HepG2 (cell line): ENCODE measurements around the gene ENO3. TPM values are rescaled to one million over a fixed set of nuclear protein-coding genes. Genes with fewer than 3 reads are reported as not detected.

ENCODE experiments used
- AGO2 ChIP-seq: fragments of 200-400 bp; formaldehyde crosslinking; optimal IDR thresholded peaks from 2 replicates; pipeline ENCODE3; 2017; ENCODE audit warnings: mild to moderate bottlenecking, low read depth, low read length, moderate library complexity
- ARNT2 ChIP-seq: sonication (generic); formaldehyde crosslinking; IDR thresholded peaks from 2 replicates; pipeline ENCODE4 v1.8.0; 2022; ENCODE audit warnings: mild to moderate bottlenecking, low read depth, missing genetic modification reagents, moderate library complexity
- GATA4 ChIP-seq: sonication (generic); IDR thresholded peaks from 2 replicates; pipeline ENCODE4 v1.6.1; 2016; ENCODE audit warnings: antibody characterized with exemption, low read depth, borderline replicate concordance
- GTF3A ChIP-seq: sonication (generic); formaldehyde crosslinking; conservative IDR thresholded peaks from 2 replicates; pipeline ENCODE4 v1.4.0; 2020; ENCODE audit warnings: mild to moderate bottlenecking, missing genetic modification reagents
- KDM6A ChIP-seq: IDR thresholded peaks from 2 replicates; pipeline ENCODE4 v1.6.1; 2016; ENCODE audit warnings: low read depth
- LCORL ChIP-seq, 2 experiments: fragments of 450-650 bp in 1 of 2; sonication (generic) in 1 of 2; formaldehyde crosslinking in 1 of 2; IDR thresholded peaks; 2 replicates each; pipeline versions ENCODE4 v1.5.0 to v1.6.1; 2017 to 2020; ENCODE audit warnings: antibody characterized with exemption in 1 of 2, missing genetic modification reagents in 1 of 2
- MTA1 ChIP-seq: sonication (generic); formaldehyde crosslinking; IDR thresholded peaks from 2 replicates; pipeline ENCODE4 v1.4.0; 2020; ENCODE audit warnings: missing genetic modification reagents, mild to moderate bottlenecking, borderline replicate concordance
- NFATC3 ChIP-seq: sonication (generic); formaldehyde crosslinking; IDR thresholded peaks from 2 replicates; pipeline ENCODE4 v1.5.1; 2020; ENCODE audit warnings: mild to moderate bottlenecking, missing genetic modification reagents
- NFE2 ChIP-seq: sonication (generic); formaldehyde crosslinking; IDR thresholded peaks from 2 replicates; pipeline ENCODE4 v1.4.0; 2020; ENCODE audit warnings: missing genetic modification reagents
- RBFOX2 ChIP-seq: fragments of 200-400 bp; formaldehyde crosslinking; IDR thresholded peaks from 2 replicates; pipeline ENCODE4 v1.6.1; 2017; ENCODE audit warnings: low read depth, mild to moderate bottlenecking, low read length
- SNAI1 ChIP-seq: sonication (generic); formaldehyde crosslinking; IDR thresholded peaks from 2 replicates; pipeline ENCODE4 v1.5.0; 2020; ENCODE audit warnings: mild to moderate bottlenecking, missing genetic modification reagents, borderline replicate concordance
- TBX2 ChIP-seq: sonication (generic); formaldehyde crosslinking; IDR thresholded peaks from 2 replicates; pipeline ENCODE4 v1.5.0; 2020; ENCODE audit warnings: missing genetic modification reagents, mild to moderate bottlenecking, borderline replicate concordance
- ZBTB7B ChIP-seq: sonication (generic); formaldehyde crosslinking; IDR thresholded peaks from 2 replicates; pipeline ENCODE4 v1.4.0; 2020; ENCODE audit warnings: missing genetic modification reagents
- ZMYM3 ChIP-seq: sonication (generic); formaldehyde crosslinking; IDR thresholded peaks from 2 replicates; pipeline ENCODE4 v1.5.1; 2020; ENCODE audit warnings: mild to moderate bottlenecking, missing genetic modification reagents
- ZNF317 ChIP-seq: sonication (generic); formaldehyde crosslinking; IDR thresholded peaks from 2 replicates; pipeline ENCODE4 v1.5.0; 2020; ENCODE audit warnings: mild to moderate bottlenecking, missing genetic modification reagents
- ZNF326 ChIP-seq: sonication (generic); formaldehyde crosslinking; IDR thresholded peaks from 2 replicates; pipeline ENCODE4 v1.4.0; 2020; ENCODE audit warnings: missing genetic modification reagents, borderline replicate concordance
- ZNF577 ChIP-seq: sonication (generic); formaldehyde crosslinking; IDR thresholded peaks from 2 replicates; pipeline ENCODE4 v1.4.0; 2020; ENCODE audit warnings: mild to moderate bottlenecking, low read depth, missing genetic modification reagents, borderline replicate concordance
- ZNF660 ChIP-seq: sonication (generic); formaldehyde crosslinking; IDR thresholded peaks from 2 replicates; pipeline ENCODE4 v1.5.1; 2020; ENCODE audit warnings: mild to moderate bottlenecking, low read depth, missing genetic modification reagents, borderline replicate concordance
- polyA plus RNA-seq, 8 experiments: library from polyadenylated mRNA; depleted of rRNA in 3 of 8; stranded (reverse) in 7 of 8; unstranded in 1 of 8; fragments of >200 nt; fragmentation: Illumina TruSeq in 4 of 8; extraction: Trizol in 4 of 8; gene quantifications; 2 replicates each; pipeline versions ENCODE4 v1.2.1 to v1.2.3, GENCODE V29; 2011 to 2016; ENCODE audit warnings: low read depth in 4 of 8, missing spikeins in 1 of 8, mixed read lengths in 1 of 8; ENCODE audit not compliant: insufficient read depth in 1 of 8
- total RNA-seq, 5 experiments: library from RNA; depleted of rRNA; stranded (reverse); fragments of >200 nt; fragmentation: Illumina TruSeq; extraction: Trizol; gene quantifications; 2 replicates each; pipeline ENCODE4 v1.2.3, GENCODE V29; 2016; ENCODE audit warnings: low read depth in 1 of 5
- TF ChIP-seq, protein P1 (sequence below): sonication (generic); formaldehyde crosslinking; IDR thresholded peaks from 2 replicates; pipeline ENCODE4 v1.5.0; 2020; ENCODE audit warnings: missing genetic modification reagents
- TF ChIP-seq, protein P2 (sequence below): sonication (generic); formaldehyde crosslinking; IDR thresholded peaks from 2 replicates; pipeline ENCODE4; 2020; ENCODE audit warnings: missing genetic modification reagents, mild to moderate bottlenecking, borderline replicate concordance
- TF ChIP-seq, protein P3 (sequence below): sonication (generic); formaldehyde crosslinking; IDR thresholded peaks from 2 replicates; pipeline ENCODE4 v1.5.1; 2020; ENCODE audit warnings: missing genetic modification reagents, mild to moderate bottlenecking, borderline replicate concordance
- TF ChIP-seq, protein P4 (sequence below): sonication (generic); formaldehyde crosslinking; IDR thresholded peaks from 2 replicates; pipeline ENCODE4 v1.4.0; 2020; ENCODE audit warnings: missing genetic modification reagents

The ENO3 gene
- total and polyA plus RNA-seq, 2 of the 13 experiments (the other 11 are each of a cell fraction or from before 2014, with no cell fraction given): 59.8 to 69.8 TPM

DNA sequence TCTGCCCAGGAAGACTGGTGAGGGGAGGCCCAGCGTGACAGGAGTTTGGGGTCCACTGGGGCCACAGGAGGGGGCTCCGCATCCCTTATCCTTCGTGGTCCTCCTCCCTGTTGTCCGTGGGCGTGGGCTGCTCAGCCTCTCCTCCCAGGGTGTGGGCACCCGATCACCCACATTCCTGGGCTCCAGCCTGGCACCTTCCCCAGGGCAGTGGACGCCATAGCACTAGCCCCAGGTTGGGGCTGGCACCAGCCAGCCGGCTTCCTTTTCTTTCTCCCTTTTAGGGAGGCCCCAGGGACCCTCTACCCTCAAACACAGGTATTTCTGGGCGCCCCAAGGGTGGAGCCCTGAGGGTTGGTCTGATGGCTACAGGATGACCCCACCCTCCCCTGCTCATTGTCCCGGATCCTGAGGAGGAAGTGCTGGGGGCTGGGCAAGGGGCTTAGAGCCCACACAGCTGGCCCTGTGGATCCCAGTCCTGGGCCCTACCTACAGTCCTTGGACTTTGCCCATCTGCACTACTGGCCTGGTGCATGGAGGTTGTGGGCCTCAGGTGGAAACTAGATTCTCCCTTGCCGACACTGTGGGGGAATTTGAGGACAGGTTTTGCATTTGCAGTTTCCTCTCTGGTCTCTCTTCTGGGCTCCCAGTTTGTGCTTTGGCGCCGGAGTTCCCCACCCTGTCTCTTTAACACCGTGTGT, 48.0 kb downstream of the ENO3 start (continued):
- peak; percentile 92 for TF ChIP-seq ZBTB7B (CRISPR knock-in tag)
- TF ChIP-seq LCORL (IDR thresholded peaks at IDR 0.05): no peak
- peak; percentile 86; the same call in 1 of the 2 replicates for TF ChIP-seq LCORL (CRISPR knock-in tag; IDR thresholded peaks at IDR 0.05)
- TF ChIP-seq, protein P1, sequence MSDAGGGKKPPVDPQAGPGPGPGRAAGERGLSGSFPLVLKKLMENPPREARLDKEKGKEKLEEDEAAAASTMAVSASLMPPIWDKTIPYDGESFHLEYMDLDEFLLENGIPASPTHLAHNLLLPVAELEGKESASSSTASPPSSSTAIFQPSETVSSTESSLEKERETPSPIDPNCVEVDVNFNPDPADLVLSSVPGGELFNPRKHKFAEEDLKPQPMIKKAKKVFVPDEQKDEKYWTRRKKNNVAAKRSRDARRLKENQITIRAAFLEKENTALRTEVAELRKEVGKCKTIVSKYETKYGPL (CRISPR knock-in tag): no peak
- TF ChIP-seq GTF3A: no peak
- TF ChIP-seq MTA1 (CRISPR knock-in tag): peak; percentile 82
- TF ChIP-seq KDM6A: peak; percentile 90
- TF ChIP-seq NFATC3: no peak
- TF ChIP-seq NFE2 (CRISPR knock-in tag): no peak
- TF ChIP-seq, protein P2, sequence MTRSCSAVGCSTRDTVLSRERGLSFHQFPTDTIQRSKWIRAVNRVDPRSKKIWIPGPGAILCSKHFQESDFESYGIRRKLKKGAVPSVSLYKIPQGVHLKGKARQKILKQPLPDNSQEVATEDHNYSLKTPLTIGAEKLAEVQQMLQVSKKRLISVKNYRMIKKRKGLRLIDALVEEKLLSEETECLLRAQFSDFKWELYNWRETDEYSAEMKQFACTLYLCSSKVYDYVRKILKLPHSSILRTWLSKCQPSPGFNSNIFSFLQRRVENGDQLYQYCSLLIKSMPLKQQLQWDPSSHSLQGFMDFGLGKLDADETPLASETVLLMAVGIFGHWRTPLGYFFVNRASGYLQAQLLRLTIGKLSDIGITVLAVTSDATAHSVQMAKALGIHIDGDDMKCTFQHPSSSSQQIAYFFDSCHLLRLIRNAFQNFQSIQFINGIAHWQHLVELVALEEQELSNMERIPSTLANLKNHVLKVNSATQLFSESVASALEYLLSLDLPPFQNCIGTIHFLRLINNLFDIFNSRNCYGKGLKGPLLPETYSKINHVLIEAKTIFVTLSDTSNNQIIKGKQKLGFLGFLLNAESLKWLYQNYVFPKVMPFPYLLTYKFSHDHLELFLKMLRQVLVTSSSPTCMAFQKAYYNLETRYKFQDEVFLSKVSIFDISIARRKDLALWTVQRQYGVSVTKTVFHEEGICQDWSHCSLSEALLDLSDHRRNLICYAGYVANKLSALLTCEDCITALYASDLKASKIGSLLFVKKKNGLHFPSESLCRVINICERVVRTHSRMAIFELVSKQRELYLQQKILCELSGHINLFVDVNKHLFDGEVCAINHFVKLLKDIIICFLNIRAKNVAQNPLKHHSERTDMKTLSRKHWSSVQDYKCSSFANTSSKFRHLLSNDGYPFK (CRISPR knock-in tag): peak; percentile 37; the same call in 1 of the 2 replicates
- no peak for TF ChIP-seq ZNF660 (CRISPR knock-in tag)
- TF ChIP-seq GATA4: no peak
- no peak for TF ChIP-seq ZNF577 (CRISPR knock-in tag)
- 0 out of 2 replicates have a peak, but pooled peaks have one; percentile 39 for TF ChIP-seq ZNF326
- TF ChIP-seq ZNF317 (CRISPR knock-in tag): peak; percentile 64; the same call in 1 of the 2 replicates
- peak; percentile 50; the same call in 1 of the 2 replicates for TF ChIP-seq ZMYM3 (CRISPR knock-in tag)
- TF ChIP-seq ARNT2 (CRISPR knock-in tag): no peak
- TF ChIP-seq AGO2: peak; percentile 78
- TF ChIP-seq SNAI1 (CRISPR knock-in tag): peak; percentile 68
- TF ChIP-seq, protein P3, sequence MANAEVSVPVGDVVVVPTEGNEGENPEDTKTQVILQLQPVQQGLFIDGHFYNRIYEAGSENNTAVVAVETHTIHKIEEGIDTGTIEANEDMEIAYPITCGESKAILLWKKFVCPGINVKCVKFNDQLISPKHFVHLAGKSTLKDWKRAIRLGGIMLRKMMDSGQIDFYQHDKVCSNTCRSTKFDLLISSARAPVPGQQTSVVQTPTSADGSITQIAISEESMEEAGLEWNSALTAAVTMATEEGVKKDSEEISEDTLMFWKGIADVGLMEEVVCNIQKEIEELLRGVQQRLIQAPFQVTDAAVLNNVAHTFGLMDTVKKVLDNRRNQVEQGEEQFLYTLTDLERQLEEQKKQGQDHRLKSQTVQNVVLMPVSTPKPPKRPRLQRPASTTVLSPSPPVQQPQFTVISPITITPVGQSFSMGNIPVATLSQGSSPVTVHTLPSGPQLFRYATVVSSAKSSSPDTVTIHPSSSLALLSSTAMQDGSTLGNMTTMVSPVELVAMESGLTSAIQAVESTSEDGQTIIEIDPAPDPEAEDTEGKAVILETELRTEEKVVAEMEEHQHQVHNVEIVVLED: peak; percentile 19; the same call in 1 of the 2 replicates
- peak; percentile 48; the same call in 1 of the 2 replicates for TF ChIP-seq TBX2 (CRISPR knock-in tag)
- TF ChIP-seq, protein P4, sequence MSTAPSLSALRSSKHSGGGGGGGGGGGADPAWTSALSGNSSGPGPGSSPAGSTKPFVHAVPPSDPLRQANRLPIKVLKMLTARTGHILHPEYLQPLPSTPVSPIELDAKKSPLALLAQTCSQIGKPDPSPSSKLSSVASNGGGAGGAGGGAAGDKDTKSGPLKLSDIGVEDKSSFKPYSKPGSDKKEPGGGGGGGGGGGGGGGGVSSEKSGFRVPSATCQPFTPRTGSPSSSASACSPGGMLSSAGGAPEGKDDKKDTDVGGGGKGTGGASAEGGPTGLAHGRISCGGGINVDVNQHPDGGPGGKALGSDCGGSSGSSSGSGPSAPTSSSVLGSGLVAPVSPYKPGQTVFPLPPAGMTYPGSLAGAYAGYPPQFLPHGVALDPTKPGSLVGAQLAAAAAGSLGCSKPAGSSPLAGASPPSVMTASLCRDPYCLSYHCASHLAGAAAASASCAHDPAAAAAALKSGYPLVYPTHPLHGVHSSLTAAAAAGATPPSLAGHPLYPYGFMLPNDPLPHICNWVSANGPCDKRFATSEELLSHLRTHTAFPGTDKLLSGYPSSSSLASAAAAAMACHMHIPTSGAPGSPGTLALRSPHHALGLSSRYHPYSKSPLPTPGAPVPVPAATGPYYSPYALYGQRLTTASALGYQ (CRISPR knock-in tag): no peak
- peak; percentile 14; the same call in 1 of the 2 replicates for TF ChIP-seq RBFOX2
